RWPE2 (cell line): ENCODE measurements around the gene PODNL1.
A peak's percentile ranks its signal among the peaks of the same experiment; 100 is the strongest.

Source experiments
- ATAC-seq: fragments of 200-7000 bp; cut with Tn5 transposase; 3 replicates; pipeline ENCODE4 v1.9.1; 2021; ENCODE audit warnings: low read depth
- DNase-seq: peaks from one replicate; pipeline ENCODE4 v3.0.0-alpha.2; 2020; ENCODE audit warnings: low spot score
- H3K27ac ChIP-seq: fragments of 450-650 bp; 2 replicates; pipeline ENCODE4 v1.5.1; 2017; ENCODE audit warnings: mild to moderate bottlenecking; ENCODE audit not compliant: poor library complexity, severe bottlenecking
- H3K27me3 ChIP-seq: fragments of 250-450 bp; sonication (Bioruptor Pico); 2 replicates; pipeline ENCODE4 v1.5.1; 2021; ENCODE audit warnings: mild to moderate bottlenecking, moderate library complexity; ENCODE audit not compliant: insufficient read depth, poor library complexity, severe bottlenecking
- H3K36me3 ChIP-seq: fragments of 250-450 bp; sonication (Bioruptor Pico); 2 replicates; pipeline ENCODE4 v1.5.1; 2020; ENCODE audit warnings: low read depth, mild to moderate bottlenecking, moderate library complexity
- H3K4me1 ChIP-seq: fragments of 250-450 bp; sonication (Bioruptor Pico); 2 replicates; pipeline ENCODE4 v1.5.1; 2021; ENCODE audit warnings: mild to moderate bottlenecking, moderate library complexity; ENCODE audit not compliant: insufficient read depth, poor library complexity, severe bottlenecking
- H3K4me3 ChIP-seq: fragments of 250-450 bp; sonication (Bioruptor Pico); 2 replicates; pipeline ENCODE4 v1.5.1; 2021; ENCODE audit warnings: mild to moderate bottlenecking, moderate library complexity; ENCODE audit not compliant: severe bottlenecking
- H3K9me3 ChIP-seq: fragments of 250-450 bp; sonication (Bioruptor Pico); 2 replicates; pipeline ENCODE4 v1.5.1; 2021; ENCODE audit warnings: mild to moderate bottlenecking, moderate library complexity; ENCODE audit not compliant: severe bottlenecking
- CTCF ChIP-seq: fragments of 450-650 bp; IDR thresholded peaks from one replicate; pipeline ENCODE4 v1.5.1; 2017; ENCODE audit warnings: mild to moderate bottlenecking, moderate library complexity; ENCODE audit not compliant: poor library complexity, severe bottlenecking

Gene PODNL1

GRCh38 chr19:13938301-13939064 is at the start of gene PODNL1:
PODNL1 (minus strand) TSS chr19:13938417; CDS start chr19:13938181, 236 bp downstream.
- no peak for TF ChIP-seq CTCF
- Histone ChIP-seq H3K4me3 (no peak within 1 kb of the TSS), H3K36me3 (no peaks in the 10 kb centered on the region), H3K27me3 (no peaks in the 10 kb centered on the region), H3K9me3 (no peaks in the 10 kb centered on the region), H3K4me1 (peaks cover 8% of the 10 kb centered on the region), H3K27ac (no peak within 1 kb of the TSS)
- peak; percentile 60 for ATAC-seq
- DNase-seq, result no peak

GRCh38 chr19:13987101-13987890 is 49.1 kb upstream of the PODNL1 start:
- H3K36me3 ChIP-seq, result no peaks in the 10 kb centered on the region
- H3K27ac ChIP-seq, result no peak overlapping the region
- ATAC-seq (no peak), DNase-seq (no peak)
- no peak overlapping the region for H3K4me3 ChIP-seq
- H3K4me1 ChIP-seq, result peaks cover 13% of the 10 kb centered on the region
- H3K27me3 ChIP-seq, result no peaks in the 10 kb centered on the region
- no peak for TF ChIP-seq CTCF
- H3K9me3 ChIP-seq, result no peaks in the 10 kb centered on the region

GRCh38 chr19:13986348-13986904 is 48.2 kb upstream of the PODNL1 start:
- ATAC-seq (peak; percentile 58; the same call in 2 of the 3 replicates), DNase-seq (no peak)
- H3K36me3 ChIP-seq, result no peaks in the 10 kb centered on the region
- H3K27ac ChIP-seq, result no peak overlapping the region
- no peak for TF ChIP-seq CTCF
- no peaks in the 10 kb centered on the region for H3K27me3 ChIP-seq
- H3K4me1 ChIP-seq, result peaks cover 13% of the 10 kb centered on the region
- H3K9me3 ChIP-seq, result no peaks in the 10 kb centered on the region
- H3K4me3 ChIP-seq, result no peak overlapping the region

- Histone ChIP-seq H3K36me3 (no peaks in the 10 kb centered on the region), H3K4me3 (no peak overlapping the region), H3K27me3 (no peaks in the 10 kb centered on the region), H3K27ac (no peak overlapping the region), H3K9me3 (no peaks in the 10 kb centered on the region), H3K4me1 (peaks cover 13% of the 10 kb centered on the region)
- DNase-seq (no peak), ATAC-seq (peak; percentile 20; the same call in 1 of the 3 replicates)
- no peak for TF ChIP-seq CTCF
These were observed 47.6 kb upstream of the PODNL1 start for GRCh38 chr19:13985771-13986347.
